GM18867 (cell line): ENCODE data around the gene HOATZ.

Experiments used
- ATAC-seq: cut with Tn5 transposase; IDR thresholded peaks from one replicate; pipeline ENCODE4 v1.9.1; 2021; ENCODE audit warnings: mild to moderate bottlenecking, moderate library complexity; ENCODE audit not compliant: unreplicated experiment

The HOATZ gene

DNA sequence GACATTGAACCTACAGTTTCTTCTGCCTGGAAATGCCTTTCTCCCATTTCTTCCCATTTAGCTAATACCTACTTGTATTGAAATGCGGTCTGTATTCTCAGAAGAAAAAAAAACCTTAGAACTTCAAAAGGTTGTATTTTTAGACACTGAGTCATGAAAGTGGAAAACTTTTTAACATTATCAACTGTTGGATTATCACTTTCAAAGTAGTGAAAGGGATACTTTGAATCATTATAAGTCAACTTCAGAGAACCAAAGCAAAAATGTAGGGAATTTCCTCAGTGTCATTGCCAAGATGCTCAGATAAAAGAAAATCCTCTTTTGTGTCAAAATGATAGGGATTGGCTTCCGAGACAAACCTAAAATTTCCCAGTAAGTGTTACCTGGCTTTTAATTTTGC is 6.6 kb downstream of the HOATZ start:
- ATAC-seq = no peak

DNA sequence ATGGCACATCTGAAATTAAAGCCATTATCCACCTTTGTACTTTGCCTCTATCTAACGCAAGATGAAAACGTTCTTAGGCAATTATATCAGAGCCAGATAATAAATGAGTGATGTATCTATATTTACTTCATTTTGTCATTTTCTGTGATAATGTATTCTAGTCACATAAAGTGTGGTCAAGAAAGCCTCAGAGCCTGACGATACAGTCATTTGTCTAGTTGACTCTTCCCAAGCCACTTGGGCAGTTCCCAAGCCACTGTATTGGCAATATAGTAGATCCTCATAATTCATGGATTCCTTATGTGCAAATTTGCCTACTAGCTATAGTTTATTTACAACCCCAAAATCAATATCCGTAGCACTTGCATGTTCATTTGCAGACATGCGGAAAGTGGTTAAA is 7.8 kb downstream of the HOATZ start:
- ATAC-seq = no peak

GRCh38 chr11:111523343-111523742 is 8.8 kb downstream of the HOATZ start:
- ATAC-seq = no peak

DNA sequence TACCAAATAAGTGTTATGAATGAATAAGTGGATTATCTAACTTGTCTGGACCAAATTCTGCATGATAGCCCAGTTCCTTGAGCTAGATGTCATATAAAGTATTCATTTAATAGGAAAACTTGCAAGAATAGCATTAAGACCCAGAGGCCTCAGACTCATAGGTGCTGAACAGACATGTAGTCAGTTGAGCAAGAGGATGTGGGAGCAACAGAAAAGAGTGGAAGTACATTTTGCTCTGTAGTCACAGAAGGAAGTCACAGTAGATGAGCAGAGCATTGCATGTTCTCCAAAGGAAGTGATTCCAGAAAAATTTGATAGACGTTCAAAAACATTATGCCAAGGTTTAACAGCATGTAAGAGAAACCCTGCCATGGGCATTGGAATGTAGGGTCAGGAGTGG is 9.5 kb downstream of the HOATZ start:
- no peak for ATAC-seq

- no peak for ATAC-seq
Observed at GRCh38 chr11:111525456-111525855, 10.9 kb downstream of the HOATZ start.

DNA sequence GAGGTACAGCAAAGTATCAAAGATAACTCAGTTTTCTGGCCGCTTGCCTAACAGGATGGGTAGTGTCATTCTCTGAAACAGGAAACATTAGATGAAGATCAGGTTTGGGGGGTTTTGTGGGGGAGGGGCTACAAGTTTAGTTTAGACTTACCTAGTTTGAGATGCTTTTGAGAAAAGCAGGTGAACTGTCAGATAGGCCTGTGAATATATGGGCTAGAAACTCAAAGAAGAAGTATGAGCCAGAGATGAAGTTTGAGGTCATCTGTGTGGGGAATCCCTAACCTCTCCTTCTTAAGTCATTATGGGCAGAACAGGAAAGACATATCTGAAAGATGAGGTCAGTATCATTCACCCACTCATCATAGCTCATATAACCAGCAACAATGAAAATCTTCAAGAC is 11.9 kb downstream of the HOATZ start:
- peak; percentile 80 for ATAC-seq

DNA sequence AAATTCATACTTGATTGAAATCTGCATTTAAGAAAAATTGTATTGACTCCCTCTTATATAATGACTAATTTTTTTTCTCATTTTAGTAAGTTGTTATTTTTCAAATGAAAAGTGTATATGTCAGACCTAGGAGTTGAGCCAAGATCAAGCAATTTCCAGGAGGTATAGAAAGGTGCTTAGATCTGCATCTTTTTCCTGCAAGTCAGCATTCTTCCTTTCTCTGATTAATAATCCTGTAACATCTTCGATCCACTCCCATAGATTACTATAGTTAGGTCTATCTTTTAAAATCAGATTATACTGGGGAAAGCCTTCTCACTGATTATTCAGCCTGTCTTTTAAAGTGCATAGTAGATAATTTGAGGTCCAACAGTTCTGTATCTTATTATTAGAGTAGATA is 12.7 kb downstream of the HOATZ start:
- no peak for ATAC-seq

- no peak for ATAC-seq
Observed at GRCh38 chr11:111528557-111528956, 14.0 kb downstream of the HOATZ start.

GRCh38 chr11:111530091-111530490 is 15.5 kb downstream of the HOATZ start:
- ATAC-seq = no peak

DNA sequence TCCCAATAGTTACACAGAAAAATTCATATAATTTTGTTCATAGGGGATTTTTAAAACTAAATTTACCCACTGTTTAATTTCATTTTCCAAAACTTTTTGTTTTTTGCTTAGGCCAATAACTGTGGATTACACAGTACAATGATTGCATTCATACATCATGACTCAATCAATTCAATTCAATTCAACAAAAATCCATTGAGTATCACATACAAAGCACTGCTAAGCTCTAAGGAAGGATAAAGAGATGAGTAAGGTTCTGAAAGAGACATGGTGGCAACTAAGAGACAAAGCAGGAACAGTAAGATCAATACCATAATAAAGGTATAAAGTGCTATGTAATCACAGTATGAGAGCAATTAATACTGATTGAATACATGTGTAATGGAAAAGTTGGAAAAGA is 16.6 kb downstream of the HOATZ start:
- no peak for ATAC-seq

GRCh38 chr11:111531687-111532364 is 17.2 kb downstream of the HOATZ start:
- ATAC-seq = peak; percentile 96

DNA sequence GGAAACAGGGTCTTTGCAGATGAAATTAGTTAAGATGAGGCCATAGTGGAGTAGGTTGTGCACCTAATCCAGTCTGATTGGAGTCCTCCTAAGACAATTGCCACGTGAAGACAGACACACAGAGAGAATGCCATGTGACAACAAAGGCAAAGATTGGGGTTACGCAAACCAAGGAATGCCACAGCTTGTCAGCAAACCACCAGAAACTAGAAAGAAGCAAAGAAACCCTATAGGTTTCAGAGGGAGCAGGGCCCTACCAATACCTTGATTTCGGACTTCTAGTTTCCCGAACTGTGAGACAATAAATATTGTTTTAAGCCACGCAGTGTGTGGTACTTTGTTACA is 17.8 kb downstream of the HOATZ start:
- ATAC-seq = peak; percentile 15

GRCh38 chr11:111535281-111535680 is 20.7 kb downstream of the HOATZ start:
- ATAC-seq = no peak

- no peak for ATAC-seq
Observed at GRCh38 chr11:111537336-111537860, 22.8 kb downstream of the HOATZ start.

DNA sequence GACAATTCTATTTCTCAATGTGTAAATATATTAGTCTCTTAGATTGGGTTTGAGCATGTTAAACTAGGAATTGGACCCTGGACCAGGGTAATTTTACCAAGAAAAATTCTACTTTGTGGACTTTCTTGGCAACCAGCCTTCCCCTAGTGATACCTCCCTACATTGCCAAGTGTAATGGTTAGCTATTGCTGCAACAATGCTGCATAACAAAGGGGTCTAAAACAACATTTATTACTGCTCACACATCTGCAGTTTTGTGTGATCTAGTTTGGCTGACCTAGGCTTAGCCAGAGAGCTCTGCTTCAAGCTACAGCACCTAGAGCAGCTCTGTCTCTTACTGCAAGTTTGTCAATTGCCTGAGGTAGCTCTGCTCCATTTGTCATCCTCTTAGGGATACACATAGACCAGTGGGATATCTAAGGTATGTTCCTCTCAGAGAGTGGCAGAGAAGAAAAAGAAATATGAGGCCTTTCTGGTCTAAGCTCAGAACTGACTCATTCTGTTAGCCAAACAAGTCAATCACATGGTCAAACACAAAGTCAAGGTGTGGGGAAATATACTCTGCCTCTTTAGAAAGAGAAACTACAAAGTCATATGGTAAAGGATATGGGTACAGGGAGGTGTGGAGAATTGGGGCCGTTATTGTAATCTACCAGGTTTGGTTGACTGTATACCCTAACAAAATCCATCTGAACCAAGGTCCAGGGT is 24.0 kb downstream of the HOATZ start:
- peak; percentile 75 for ATAC-seq

GRCh38 chr11:111539426-111540113 is 25.0 kb downstream of the HOATZ start:
- no peak for ATAC-seq

GRCh38 chr11:111540114-111540936 is 25.7 kb downstream of the HOATZ start, which contains the start of gene LAYN:
Gene LAYN (plus strand): TSS chr11:111540720. CDS start chr11:111540844, 124 bp downstream.
- no peak for ATAC-seq

- no peak for ATAC-seq
Observed at GRCh38 chr11:111540937-111541253, 26.3 kb downstream of the HOATZ start.

DNA sequence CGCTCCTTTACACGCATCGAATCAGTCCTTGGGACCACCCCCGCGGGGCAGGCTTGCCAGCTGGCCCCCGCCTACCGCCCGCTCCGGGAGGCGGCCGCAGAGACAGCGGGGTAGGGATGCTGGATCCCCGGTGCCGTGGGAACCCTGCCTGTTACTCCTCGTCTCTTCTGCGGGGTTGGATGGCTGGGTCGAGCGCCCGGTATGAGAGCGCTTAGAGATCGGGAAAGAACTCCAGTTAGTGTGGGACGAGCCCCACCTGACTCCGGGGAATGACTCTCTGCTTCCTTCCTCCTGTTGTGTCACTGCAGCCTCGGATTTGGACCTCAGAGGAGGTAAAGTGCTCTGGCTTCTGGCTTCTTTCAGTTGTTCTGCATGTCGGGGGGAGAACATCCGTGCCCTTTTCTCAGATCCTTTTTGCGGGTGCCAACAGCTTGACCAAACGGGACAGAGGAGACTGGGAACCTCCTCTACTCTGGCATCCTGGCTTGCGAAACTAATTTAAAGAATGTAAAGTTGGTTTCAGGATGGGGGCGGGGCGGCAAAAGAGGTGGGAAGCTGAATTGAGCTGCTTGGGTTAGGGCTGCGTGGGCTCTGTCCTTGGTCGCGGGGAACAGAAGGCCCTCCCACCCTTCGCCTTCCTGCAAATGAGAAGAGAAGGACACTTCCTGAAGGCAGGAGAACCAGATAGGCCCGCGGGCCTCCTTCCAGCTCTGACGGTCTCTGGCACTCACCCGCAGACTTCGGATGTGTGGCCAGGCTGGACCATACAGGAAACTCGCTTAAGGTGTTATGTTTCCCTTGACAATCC is 26.9 kb downstream of the HOATZ start:
- ATAC-seq = no peak

DNA sequence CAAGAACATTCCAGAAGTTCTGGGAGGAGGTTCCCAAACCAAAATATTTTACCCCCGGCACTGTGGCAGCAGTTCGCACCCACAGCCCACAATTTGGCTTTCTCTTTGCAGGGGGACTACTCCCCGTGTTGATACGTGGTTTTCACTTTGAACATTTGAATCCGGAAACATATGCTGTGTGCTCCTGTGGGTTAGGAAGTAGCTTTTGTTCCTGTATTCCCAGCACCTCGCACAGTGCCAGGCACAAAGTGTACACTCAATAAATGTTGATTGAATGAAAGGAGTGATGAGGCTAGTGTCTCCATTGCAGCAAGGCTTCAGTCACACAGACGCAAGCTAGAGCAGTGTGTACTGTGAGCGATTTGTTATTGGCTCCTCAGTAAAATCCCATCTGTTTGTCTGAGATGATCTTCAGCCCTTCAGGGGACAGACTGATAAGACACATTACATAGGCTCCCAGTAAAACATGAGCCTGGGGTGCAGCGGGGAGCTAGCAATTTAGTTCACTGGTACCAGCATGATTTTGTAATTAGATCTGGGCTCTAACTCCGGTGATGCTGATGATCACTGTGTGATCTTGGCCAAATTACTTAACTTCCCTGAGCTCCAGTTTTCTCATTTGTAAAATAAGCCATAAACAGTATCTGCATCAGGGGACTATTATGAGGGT is 28.2 kb downstream of the HOATZ start:
- ATAC-seq = no peak
